Skeletal muscle tissue (tissue), 5 donors: ENCODE data around the gene GSKIP. TPM values are rescaled to one million over a fixed set of nuclear protein-coding genes. Genes with fewer than 3 reads are reported as not detected.

ENCODE experiments used
- H3K27ac ChIP-seq: one replicate; pipeline ENCODE4 v1.7.0; 2013; ENCODE audit warnings: mild to moderate bottlenecking, low read depth, low read length, inconsistent platforms
- H3K27me3 ChIP-seq, 3 donors: one replicate each; pipeline ENCODE4 v1.7.0; 2013; ENCODE audit warnings: low read length in 3 of 3; ENCODE audit not compliant: control insufficient read depth in 3 of 3, insufficient read depth in 3 of 3
- H3K36me3 ChIP-seq, 3 donors: one replicate each; pipeline ENCODE4 v1.7.0; 2013; ENCODE audit warnings: low read length in 3 of 3; ENCODE audit not compliant: control insufficient read depth in 3 of 3, insufficient read depth in 3 of 3
- H3K4me1 ChIP-seq, 3 donors: one replicate each; pipeline ENCODE4 v1.7.0; 2013; ENCODE audit warnings: low read length in 3 of 3, mild to moderate bottlenecking in 3 of 3; ENCODE audit not compliant: control insufficient read depth in 3 of 3, insufficient read depth in 3 of 3
- H3K4me3 ChIP-seq, 3 donors: one replicate each; pipeline ENCODE4 v1.7.0; 2013; ENCODE audit warnings: low read length in 3 of 3
- H3K9ac ChIP-seq, 3 donors: one replicate each; pipeline ENCODE4 v1.7.0; 2013; ENCODE audit warnings: low read length in 3 of 3, mild to moderate bottlenecking in 3 of 3, moderate library complexity in 2 of 3, low read depth in 1 of 3
- H3K9me3 ChIP-seq, 3 donors: one replicate each; pipeline ENCODE4 v1.7.0; 2013; ENCODE audit warnings: low read length in 3 of 3; ENCODE audit not compliant: control insufficient read depth in 3 of 3
- small RNA-seq: library from RNA; depleted of rRNA; stranded (forward); fragments of <200 nt; gene quantifications from one replicate; pipeline ENCODE3, GENCODE V24; 2014
- total RNA-seq: library from RNA; depleted of rRNA; stranded (reverse); fragments of >200 nt; gene quantifications from one replicate; pipeline ENCODE4 v1.2.3, GENCODE V29; 2014
- donor health status: Osteomylitis.

GSKIP gene
- total RNA-seq, 1 donor from 2014 or later, result 10.4 TPM

GRCh38 chr14:96422992-96423391 lies 59.7 kb downstream of the GSKIP start:
- Histone ChIP-seq H3K36me3 (no peaks in the 10 kb centered on the region), H3K27me3 (peaks cover 0 to 9% (median 0%) of the 10 kb centered on the region in 3 donors), H3K9ac (no peak overlapping the region), H3K4me1 (peaks cover 0 to 6% (median 5%) of the 10 kb centered on the region in 3 donors), H3K4me3 (no peak overlapping the region), H3K9me3 (no peaks in the 10 kb centered on the region), H3K27ac (no peak overlapping the region)

- Histone ChIP-seq H3K27ac (no peak overlapping the region), H3K4me1 (peaks cover 0 to 6% (median 5%) of the 10 kb centered on the region in 3 donors), H3K4me3 (peak overlapping the region; percentile 3 to 64 (median 52)), H3K9ac (peak overlapping the region; percentile 54 to 66 (median 59)), H3K9me3 (no peaks in the 10 kb centered on the region), H3K36me3 (no peaks in the 10 kb centered on the region), H3K27me3 (peaks cover 0 to 9% (median 0%) of the 10 kb centered on the region in 3 donors)
These were observed 60.3 kb downstream of the GSKIP start for GRCh38 chr14:96423446-96424108.

- Histone ChIP-seq H3K9me3 (no peaks in the 10 kb centered on the region), H3K9ac (peak overlapping the region; percentile 54 to 66 (median 59)), H3K4me1 (peaks cover 0 to 6% (median 5%) of the 10 kb centered on the region in 3 donors), H3K4me3 (peak overlapping the region; percentile 52 to 67 (median 64)), H3K27me3 (peaks cover 0 to 9% (median 0%) of the 10 kb centered on the region in 3 donors), H3K27ac (no peak overlapping the region), H3K36me3 (no peaks in the 10 kb centered on the region)
These were observed 61.0 kb downstream of the GSKIP start for GRCh38 chr14:96424109-96424989.

- H3K9ac ChIP-seq, result no peak overlapping the region
These were observed 70.7 kb downstream of the GSKIP start for GRCh38 chr14:96434040-96434439.

More at GRCh38 chr14:96434040-96434439, 70.7 kb downstream of the GSKIP start:
- Histone ChIP-seq H3K9me3 (no peaks in the 10 kb centered on the region), H3K36me3 (no peaks in the 10 kb centered on the region), H3K27me3 (peaks cover 0 to 5% (median 2%) of the 10 kb centered on the region in 3 donors), H3K27ac (no peak overlapping the region), H3K4me1 (no peaks in the 10 kb centered on the region), H3K4me3 (no peak overlapping the region)

Small RNAs within 50 kb of the gene (small RNA-seq; reads per million reads assigned to genes)
- gene RNU2-33P, result 0.74 reads per million, percentile 72 among the genes with 10 or more reads in this experiment

Other genes with a start within 250 kb of the GSKIP start
- gene BDKRB2, start 158.7 kb upstream of the GSKIP start, total RNA-seq, result 2.6 TPM
- not detected for gene BDKRB1, start 107.3 kb upstream of the GSKIP start, total RNA-seq
- 21.4 TPM for gene ATG2B, start 185 bp upstream of the GSKIP start, total RNA-seq
- gene AK7, start 28.6 kb downstream of the GSKIP start, total RNA-seq, result under 0.01 TPM
- 117 TPM for gene PAPOLA, start 138.9 kb downstream of the GSKIP start, total RNA-seq